ENCODE measurements around the gene ROMO1. TPM values are rescaled to one million over a fixed set of nuclear protein-coding genes. Genes with fewer than 3 reads are reported as not detected.
A peak's percentile ranks its signal among the peaks of the same experiment; 100 is the strongest.

Gene ROMO1
- total and polyA plus RNA-seq, 8 donors = 101 to 651 (median 345) TPM

GRCh38 chr20:35730583-35731468, 31.6 kb downstream of the ROMO1 start:
- H3K36me3 ChIP-seq = peaks cover 84 to 100% (median 99%) of the 10 kb centered on the region in 4 donors
- intact Hi-C loops (cut with DNase I; ENCODE audit: low total_unique reads) = loop anchor here (10.0 kb wide), 1 partner anchor 154 kb away; no protein-coding TSS in a partner anchor
- H3K4me1 ChIP-seq = peaks cover 44 to 95% (median 65%) of the 10 kb centered on the region in 4 donors
- H3K27me3 ChIP-seq = no peaks in the 10 kb centered on the region
- peak overlapping the region in 3 of 5 donors; percentile 11 to 58 (median 16) for H3K27ac ChIP-seq
- TF ChIP-seq, protein P1, sequence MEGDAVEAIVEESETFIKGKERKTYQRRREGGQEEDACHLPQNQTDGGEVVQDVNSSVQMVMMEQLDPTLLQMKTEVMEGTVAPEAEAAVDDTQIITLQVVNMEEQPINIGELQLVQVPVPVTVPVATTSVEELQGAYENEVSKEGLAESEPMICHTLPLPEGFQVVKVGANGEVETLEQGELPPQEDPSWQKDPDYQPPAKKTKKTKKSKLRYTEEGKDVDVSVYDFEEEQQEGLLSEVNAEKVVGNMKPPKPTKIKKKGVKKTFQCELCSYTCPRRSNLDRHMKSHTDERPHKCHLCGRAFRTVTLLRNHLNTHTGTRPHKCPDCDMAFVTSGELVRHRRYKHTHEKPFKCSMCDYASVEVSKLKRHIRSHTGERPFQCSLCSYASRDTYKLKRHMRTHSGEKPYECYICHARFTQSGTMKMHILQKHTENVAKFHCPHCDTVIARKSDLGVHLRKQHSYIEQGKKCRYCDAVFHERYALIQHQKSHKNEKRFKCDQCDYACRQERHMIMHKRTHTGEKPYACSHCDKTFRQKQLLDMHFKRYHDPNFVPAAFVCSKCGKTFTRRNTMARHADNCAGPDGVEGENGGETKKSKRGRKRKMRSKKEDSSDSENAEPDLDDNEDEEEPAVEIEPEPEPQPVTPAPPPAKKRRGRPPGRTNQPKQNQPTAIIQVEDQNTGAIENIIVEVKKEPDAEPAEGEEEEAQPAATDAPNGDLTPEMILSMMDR (IDR thresholded peaks at IDR 0.05) = no peak
- no peak for TF ChIP-seq POLR2AphosphoS5 (IDR thresholded peaks at IDR 0.05)
- TF ChIP-seq EP300 (IDR thresholded peaks at IDR 0.05) = no peak
- TF ChIP-seq POLR2A (IDR thresholded peaks at IDR 0.05) = no peak
- H3K9me3 ChIP-seq = no peaks in the 10 kb centered on the region
- WGBS, 5 donors = 22 to 41% (median 26%) methylated on average over 4 of the region's 4 CpGs
- DNase-seq = no peak
- H3K4me3 ChIP-seq = peak overlapping the region in 1 of 4 donors; percentile 10

DNA sequence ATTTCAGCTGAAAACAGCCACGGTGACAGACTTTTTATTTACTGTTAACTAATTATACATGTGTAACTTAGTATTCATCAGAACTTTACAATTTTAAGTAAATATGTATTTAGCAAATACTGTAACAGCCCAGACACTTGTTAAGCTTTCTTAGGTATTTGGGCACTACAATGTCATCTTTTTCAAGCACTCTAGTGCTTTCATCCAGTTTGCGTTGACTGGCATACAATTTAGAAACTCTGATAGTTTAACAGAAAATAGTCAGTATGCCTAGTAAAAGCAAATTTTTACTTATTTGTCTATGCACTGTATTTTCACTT, 32.2 kb downstream of the ROMO1 start:
- 22 to 39% (median 35%) methylated on average over 2 of the region's 2 CpGs for WGBS, 5 donors

DNA sequence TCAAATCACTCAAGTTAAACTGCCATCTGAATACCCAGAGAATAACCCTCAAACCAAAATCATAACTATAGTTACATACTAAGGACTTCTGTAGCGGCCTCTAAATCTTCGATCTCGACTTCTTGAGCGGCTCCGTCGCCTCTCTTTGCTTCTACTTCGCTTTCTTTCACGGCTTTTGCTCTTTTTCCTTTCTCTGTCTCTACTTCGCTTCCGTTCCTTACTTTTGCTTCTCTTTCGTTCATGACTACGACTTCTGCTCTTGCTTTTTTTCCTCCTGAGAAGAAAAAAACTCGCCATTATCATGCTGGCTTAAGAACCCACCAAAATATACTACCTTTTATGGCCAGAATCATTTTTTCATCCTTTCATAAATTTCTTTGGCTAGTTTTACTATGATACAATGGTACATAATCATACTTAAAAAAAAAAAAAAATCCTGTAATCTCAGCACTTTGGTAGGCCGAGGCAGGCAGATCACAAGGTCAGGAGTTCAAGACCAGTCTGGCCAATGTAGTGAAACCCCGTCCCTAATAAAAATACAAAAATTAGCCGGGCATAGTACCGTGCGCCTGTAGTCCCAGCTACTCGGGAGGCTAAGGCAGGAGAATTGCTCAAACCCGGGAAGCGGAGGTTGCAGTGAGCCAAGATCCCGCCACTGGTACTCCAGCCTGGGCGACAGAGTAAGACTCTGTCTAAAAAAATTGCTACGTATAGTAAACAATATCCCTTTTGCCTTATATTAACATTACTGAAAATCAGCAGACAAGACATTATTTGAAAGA, 32.8 kb downstream of the ROMO1 start:
- TF ChIP-seq EP300 (IDR thresholded peaks at IDR 0.05) (no peak), POLR2AphosphoS5 (IDR thresholded peaks at IDR 0.05) (no peak), POLR2A (IDR thresholded peaks at IDR 0.05) (no peak)
- TF ChIP-seq, protein P1 (IDR thresholded peaks at IDR 0.05) = no peak
- 78 to 88% (median 79%) methylated on average over 24 of the region's 24 CpGs for WGBS, 5 donors
- Histone ChIP-seq H3K4me3 (peak overlapping the region in 1 of 4 donors; percentile 22), H3K9me3 (no peaks in the 10 kb centered on the region), H3K36me3 (peaks cover 84 to 100% (median 99%) of the 10 kb centered on the region in 4 donors), H3K27me3 (no peaks in the 10 kb centered on the region), H3K4me1 (peaks cover 56 to 95% (median 76%) of the 10 kb centered on the region in 4 donors), H3K27ac (peak overlapping the region in 2 of 5 donors; percentile 11 to 58)
- no peak for DNase-seq
- intact Hi-C loops (cut with DNase I; ENCODE audit: low total_unique reads) = loop anchor here (10.0 kb wide), 1 partner anchor 153 kb away; no protein-coding TSS in a partner anchor

More for the DNA sequence above, 32.2 kb downstream of the ROMO1 start:
- Histone ChIP-seq H3K27ac (peak overlapping the region in 2 of 5 donors; percentile 11 to 58), H3K27me3 (no peaks in the 10 kb centered on the region), H3K36me3 (peaks cover 84 to 100% (median 99%) of the 10 kb centered on the region in 4 donors), H3K9me3 (no peaks in the 10 kb centered on the region), H3K4me1 (peaks cover 50 to 95% (median 69%) of the 10 kb centered on the region in 4 donors), H3K4me3 (peak overlapping the region in 1 of 4 donors; percentile 10)
- DNase-seq = no peak
- intact Hi-C loops (cut with DNase I; ENCODE audit: low total_unique reads) = loop anchor here (10.0 kb wide), 1 partner anchor 153 kb away; no protein-coding TSS in a partner anchor
- no peak for TF ChIP-seq EP300 (IDR thresholded peaks at IDR 0.05)
- TF ChIP-seq, protein P1 (IDR thresholded peaks at IDR 0.05) = no peak
- TF ChIP-seq POLR2A (IDR thresholded peaks at IDR 0.05) = no peak
- no peak for TF ChIP-seq POLR2AphosphoS5 (IDR thresholded peaks at IDR 0.05)

DNA sequence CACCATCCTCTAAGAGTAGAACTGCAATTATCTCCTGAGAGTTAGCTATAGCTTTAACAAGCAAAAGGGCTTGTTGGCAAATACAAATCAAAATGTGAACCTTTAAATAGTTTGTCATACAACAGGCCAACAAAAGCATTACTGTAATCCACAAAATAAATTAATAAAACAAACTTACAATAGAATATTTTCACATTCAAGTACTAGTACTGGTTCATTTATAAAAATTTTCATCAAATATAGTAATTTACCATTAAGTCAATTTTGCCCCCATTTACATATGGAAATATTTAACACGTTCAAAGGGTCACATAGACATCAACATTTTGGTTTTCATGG, 33.4 kb downstream of the ROMO1 start:
- TF ChIP-seq, protein P1 (IDR thresholded peaks at IDR 0.05) = no peak
- H3K36me3 ChIP-seq = peaks cover 84 to 100% (median 99%) of the 10 kb centered on the region in 4 donors
- peak overlapping the region in 1 of 4 donors; percentile 22 for H3K4me3 ChIP-seq
- H3K9me3 ChIP-seq = no peaks in the 10 kb centered on the region
- peak overlapping the region in 1 of 5 donors; percentile 58 for H3K27ac ChIP-seq
- peaks cover 61 to 96% (median 81%) of the 10 kb centered on the region in 4 donors for H3K4me1 ChIP-seq
- intact Hi-C loops (cut with DNase I; ENCODE audit: low total_unique reads) = loop anchor here (10.0 kb wide), 1 partner anchor 152 kb away; no protein-coding TSS in a partner anchor
- no peak for DNase-seq
- H3K27me3 ChIP-seq = no peaks in the 10 kb centered on the region
- 29 to 48% (median 39%) methylated on average over 1 of the region's 1 CpG for WGBS, 5 donors
